GM12892 (cell line): Measurements from ENCODE around the gene SLC10A3.

Source experiments
- POLR2A ChIP-seq: IDR thresholded peaks from 2 replicates; pipeline ENCODE4 v1.6.1; 2011; ENCODE audit warnings: low read depth, low read length, control low read depth
- POLR2AphosphoS5 ChIP-seq: IDR thresholded peaks from 2 replicates; pipeline ENCODE4 v1.6.1; 2011; ENCODE audit warnings: low read depth, low read length, control low read depth
- TAF1 ChIP-seq: IDR thresholded peaks from 2 replicates; pipeline ENCODE4 v1.6.1; 2011; ENCODE audit warnings: low read depth, mild to moderate bottlenecking, control low read depth, low read length, borderline replicate concordance

- TF ChIP-seq POLR2A (no peak), POLR2AphosphoS5 (no peak), TAF1 (no peak)
These were observed 22.9 kb downstream of the SLC10A3 start for GRCh38 chrX:154467556-154467955.
